Measurements from ENCODE around the gene NIPA2.

GRCh38 chr15:22819651-22820050 is 18.8 kb upstream of the NIPA2 start:
- TF ChIP-seq GATA3 (IDR thresholded peaks at IDR 0.05; ENCODE audit: low read depth, low read length) (no peak), GATA2 (IDR thresholded peaks at IDR 0.05; ENCODE audit: low read depth, low read length) (no peak)

Data from SH-SY5Y (cell line).